Measurements from ENCODE around the gene PRKAG3. TPM values are rescaled to one million over a fixed set of nuclear protein-coding genes. Genes with fewer than 3 reads are reported as not detected.

Gene PRKAG3
- total and polyA plus RNA-seq, 2 donors (not counting 3 experiments of a cell fraction or from before 2014, with no cell fraction given) = not detected

DNA sequence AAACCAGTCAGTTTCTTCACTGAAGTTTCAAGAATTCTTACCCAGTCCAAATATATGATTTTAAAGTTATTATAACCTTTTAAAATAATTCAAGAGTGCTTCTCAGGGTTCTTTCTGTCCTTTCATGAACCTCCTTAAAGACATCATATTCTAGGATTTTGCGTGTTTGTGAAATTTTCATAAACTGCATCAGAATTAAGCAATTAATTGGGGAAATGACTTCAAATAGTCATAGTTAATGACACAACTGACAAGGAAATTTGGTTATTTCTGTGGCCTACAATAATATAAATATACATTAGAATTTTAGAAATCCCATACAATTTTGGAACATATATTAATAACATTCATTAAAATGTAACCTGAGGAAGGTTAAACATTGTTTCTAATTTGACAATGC lies 39.2 kb downstream of the PRKAG3 start:
- H4K20me1 ChIP-seq (replicated peaks; ENCODE audit: control insufficient read depth, extremely low read depth, insufficient read depth, low read length) = no peaks in the 10 kb centered on the region
- dilution Hi-C loops (cut with MboI; ENCODE audit: extremely low pct_ligation_motif_present, low sequenced_read_pairs) (no loop called here), intact Hi-C loops (cut with micrococcal nuclease) (no loop called here)
- H3K9me3 ChIP-seq (replicated peaks; ENCODE audit: control insufficient read depth, insufficient read depth, low read length) = no peaks in the 10 kb centered on the region
- no TSS peak for BruUV-seq (replicated peaks)
- H3K9me1 ChIP-seq (replicated peaks; ENCODE audit: control insufficient read depth, extremely low read depth, insufficient read depth, low read length) = no peaks in the 10 kb centered on the region
- CTCF ChIA-PET = no interaction called here
- POLR2A ChIA-PET = no interaction called here
- peaks cover 0 to 2% of the 10 kb centered on the region in 2 experiments for H3K27me3 ChIP-seq (ENCODE audit: control insufficient read depth in 2 of 2, insufficient read depth in 2 of 2, low read length in 2 of 2)
- no peak overlapping the region for H3K4me2 ChIP-seq (ENCODE audit: insufficient read depth, low read length)
- no peak for FAIRE-seq
- H3K27ac ChIP-seq (ENCODE audit: insufficient read depth, low read depth, low read length) = no peak overlapping the region
- H3K4me1 ChIP-seq (ENCODE audit: control insufficient read depth, extremely low read depth, insufficient read depth, low read length) = no peaks in the 10 kb centered on the region
- H3K36me3 ChIP-seq (ENCODE audit: control insufficient read depth in 2 of 2, extremely low read depth in 1 of 2, insufficient read depth in 2 of 2, low read length in 2 of 2) = no peaks in the 10 kb centered on the region
- TF ChIP-seq EZH2 (IDR thresholded peaks at IDR 0.05; ENCODE audit: borderline replicate concordance, low read depth, low read length, severe bottlenecking) = no peak
- TF ChIP-seq JUN (IDR thresholded peaks at IDR 0.05; ENCODE audit: borderline replicate concordance, insufficient read depth, insufficient read length, low read depth) = no peak
- TF ChIP-seq POLR2AphosphoS5 (IDR thresholded peaks at IDR 0.05; ENCODE audit: insufficient read depth, low read depth, low read length) = no peak
- TF ChIP-seq, protein P1, sequence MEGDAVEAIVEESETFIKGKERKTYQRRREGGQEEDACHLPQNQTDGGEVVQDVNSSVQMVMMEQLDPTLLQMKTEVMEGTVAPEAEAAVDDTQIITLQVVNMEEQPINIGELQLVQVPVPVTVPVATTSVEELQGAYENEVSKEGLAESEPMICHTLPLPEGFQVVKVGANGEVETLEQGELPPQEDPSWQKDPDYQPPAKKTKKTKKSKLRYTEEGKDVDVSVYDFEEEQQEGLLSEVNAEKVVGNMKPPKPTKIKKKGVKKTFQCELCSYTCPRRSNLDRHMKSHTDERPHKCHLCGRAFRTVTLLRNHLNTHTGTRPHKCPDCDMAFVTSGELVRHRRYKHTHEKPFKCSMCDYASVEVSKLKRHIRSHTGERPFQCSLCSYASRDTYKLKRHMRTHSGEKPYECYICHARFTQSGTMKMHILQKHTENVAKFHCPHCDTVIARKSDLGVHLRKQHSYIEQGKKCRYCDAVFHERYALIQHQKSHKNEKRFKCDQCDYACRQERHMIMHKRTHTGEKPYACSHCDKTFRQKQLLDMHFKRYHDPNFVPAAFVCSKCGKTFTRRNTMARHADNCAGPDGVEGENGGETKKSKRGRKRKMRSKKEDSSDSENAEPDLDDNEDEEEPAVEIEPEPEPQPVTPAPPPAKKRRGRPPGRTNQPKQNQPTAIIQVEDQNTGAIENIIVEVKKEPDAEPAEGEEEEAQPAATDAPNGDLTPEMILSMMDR (IDR thresholded peaks at IDR 0.05; ENCODE audit: extremely low read depth in 1 of 2, insufficient read depth in 1 of 2, low read depth in 1 of 2, low read length in 2 of 2) = no peak
- no peak for TF ChIP-seq POLR2A (IDR thresholded peaks at IDR 0.05; ENCODE audit: low read depth, low read length)
- no peak for TF ChIP-seq MYC (IDR thresholded peaks at IDR 0.05; ENCODE audit: low read depth, low read length)
- TF ChIP-seq FOS (IDR thresholded peaks at IDR 0.05; ENCODE audit: borderline replicate concordance, insufficient read depth, low read length) = no peak
- TF ChIP-seq, protein P2, sequence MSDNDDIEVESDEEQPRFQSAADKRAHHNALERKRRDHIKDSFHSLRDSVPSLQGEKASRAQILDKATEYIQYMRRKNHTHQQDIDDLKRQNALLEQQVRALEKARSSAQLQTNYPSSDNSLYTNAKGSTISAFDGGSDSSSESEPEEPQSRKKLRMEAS (IDR thresholded peaks at IDR 0.05; ENCODE audit: insufficient read depth, insufficient read length) = no peak
- TF ChIP-seq GATA2 (IDR thresholded peaks at IDR 0.05; ENCODE audit: insufficient read depth, insufficient read length, low read depth, low read length) = no peak
- H3K79me2 ChIP-seq (ENCODE audit: control insufficient read depth, insufficient read depth, low read length) = no peaks in the 10 kb centered on the region
- no peak for DNase-seq (ENCODE audit: low read depth, low spot score)
- no peak overlapping the region for H2AFZ ChIP-seq (ENCODE audit: low read depth, low read length)
- no peak overlapping the region for H3K4me3 ChIP-seq (replicated peaks in 1 of 3; ENCODE audit: insufficient read depth in 1 of 3, low read depth in 1 of 3, low read length in 3 of 3)
- no peak overlapping the region for H3K9ac ChIP-seq (replicated peaks; ENCODE audit: extremely low read depth, insufficient read depth, low read length)

Data from endothelial cell of umbilical vein (primary cell).